B cell (primary cell): ENCODE results near the gene NSUN6. TPM values are rescaled to one million over a fixed set of nuclear protein-coding genes. Genes with fewer than 3 reads are reported as not detected.

Experiments
- ATAC-seq: fragments of 200-7000 bp; cut with Tn5 transposase; one replicate; pipeline ENCODE4 v1.10.0; 2021; ENCODE audit warnings: low read depth, mild to moderate bottlenecking, moderate number of reproducible peaks, moderate library complexity
- CTCF ChIA-PET: fragments of 350-600 bp; sonication (Branson Sonifier 250); formaldehyde crosslinking; loops from one replicate; lab custom pipeline; 2021; ENCODE audit warnings: antibody characterized with exemption, inconsistent platforms; lab: Charles Lee
- POLR2A ChIA-PET: fragments of 350-600 bp; sonication (Branson Sonifier 250); formaldehyde crosslinking; loops from one replicate; lab custom pipeline; 2021; ENCODE audit warnings: antibody characterized with exemption; lab: Charles Lee
- DNase-seq: peaks from one replicate; pipeline ENCODE4 v3.0.0; 2013
- H2AFZ ChIP-seq: 2 replicates; pipeline ENCODE4 v1.6.1; 2012; ENCODE audit warnings: mild to moderate bottlenecking, low read depth, low read length; ENCODE audit not compliant: insufficient read depth, poor library complexity, severe bottlenecking
- H3K27ac ChIP-seq, 2 donors: 1 replicate in 1 of 2; 2 replicates in 1 of 2; pipeline ENCODE4 v1.5.1; 2012 to 2013; ENCODE audit warnings: low read length in 2 of 2, mild to moderate bottlenecking in 2 of 2, moderate library complexity in 1 of 2
- H3K27me3 ChIP-seq, 4 experiments: fragments of 200-600 bp in 1 of 4; sonication (generic) in 1 of 4; replicated peaks in 1 of 4; 1 replicate in 2 of 4; 2 replicates in 2 of 4; pipeline versions ENCODE4 v1.6.1 to v1.7.0; 2013 to 2016; ENCODE audit warnings: low read length in 3 of 4, mild to moderate bottlenecking in 2 of 4, mixed read lengths in 1 of 4, moderate library complexity in 1 of 4; ENCODE audit not compliant: insufficient read depth in 4 of 4, control insufficient read depth in 3 of 4; ENCODE audit errors: control extremely low read depth in 1 of 4
- H3K36me3 ChIP-seq, 2 experiments: replicated peaks in 1 of 2; 1 replicate in 1 of 2; 2 replicates in 1 of 2; pipeline versions ENCODE4 v1.6.1 to v1.7.1; 2013; ENCODE audit warnings: low read length in 1 of 2; ENCODE audit not compliant: insufficient read depth in 2 of 2, control insufficient read depth in 1 of 2; ENCODE audit errors: control extremely low read depth in 1 of 2, extremely low read depth in 1 of 2
- H3K4me1 ChIP-seq, 2 donors: fragments of 200-600 bp in 1 of 2; sonication (generic) in 1 of 2; 1 replicate in 1 of 2; 2 replicates in 1 of 2; pipeline versions ENCODE4 v1.5.1 to v1.6.1; 2013 to 2017; ENCODE audit warnings: low read length in 2 of 2; ENCODE audit not compliant: control insufficient read depth in 2 of 2, insufficient read depth in 2 of 2
- H3K4me2 ChIP-seq: replicated peaks from 2 replicates; pipeline ENCODE3; 2012; ENCODE audit warnings: mild to moderate bottlenecking, low read depth, low read length; ENCODE audit not compliant: poor library complexity, severe bottlenecking
- H3K4me3 ChIP-seq, 5 experiments: fragments of 200-600 bp in 1 of 5; sonication (generic) in 1 of 5; 1 replicate in 3 of 5; 2 replicates in 2 of 5; pipeline versions ENCODE4 v1.5.1 to v1.7.0; 2011 to 2016; ENCODE audit warnings: low read length in 4 of 5, mild to moderate bottlenecking in 4 of 5, low read depth in 2 of 5, control low read depth in 1 of 5, moderate library complexity in 1 of 5; ENCODE audit not compliant: insufficient read depth in 1 of 5; ENCODE audit errors: control extremely low read depth in 1 of 5, extremely low read depth in 1 of 5
- H3K79me2 ChIP-seq: fragments of 200-600 bp; sonication (generic); one replicate; pipeline ENCODE4 v1.6.0; 2016; ENCODE audit warnings: low read length; ENCODE audit not compliant: control insufficient read depth, insufficient read depth
- H3K9ac ChIP-seq: fragments of 200-600 bp; sonication (generic); 2 replicates; pipeline ENCODE4 v1.6.1; 2017; ENCODE audit warnings: mild to moderate bottlenecking, low read length, moderate library complexity
- H3K9me3 ChIP-seq, 3 donors: one replicate each; pipeline versions ENCODE4 v1.6.1 to v1.7.1; 2013; ENCODE audit warnings: low read length in 2 of 3; ENCODE audit not compliant: control insufficient read depth in 2 of 3, insufficient read depth in 1 of 3; ENCODE audit errors: control extremely low read depth in 1 of 3
- H4K20me1 ChIP-seq: 2 replicates; pipeline ENCODE4 v1.6.0; 2012; ENCODE audit warnings: mild to moderate bottlenecking, low read length; ENCODE audit not compliant: insufficient read depth, control insufficient read depth, poor library complexity, severe bottlenecking
- H3K27ac Mint-ChIP-seq: one replicate; pipeline ENCODE4 v1.8.0; 2021; ENCODE audit warnings: mixed read lengths
- H3K27me3 Mint-ChIP-seq: one replicate; pipeline ENCODE4 v1.8.0; 2021; ENCODE audit warnings: mixed read lengths
- H3K4me1 Mint-ChIP-seq: one replicate; pipeline ENCODE4 v1.8.0; 2021; ENCODE audit warnings: mixed read lengths
- H3K4me3 Mint-ChIP-seq: one replicate; pipeline ENCODE4 v1.8.0; 2021; ENCODE audit warnings: mixed read lengths
- H3K9me3 Mint-ChIP-seq: one replicate; pipeline ENCODE4 v1.8.0; 2022; ENCODE audit warnings: mixed read lengths; ENCODE audit not compliant: insufficient read depth
- EZH2 ChIP-seq: IDR thresholded peaks from 2 replicates; pipeline ENCODE4 v1.6.1; 2012; ENCODE audit warnings: borderline replicate concordance, low read depth, mild to moderate bottlenecking, moderate library complexity, low read length; ENCODE audit not compliant: insufficient read depth, poor library complexity, severe bottlenecking
- WGBS: methylation state at CpG from one replicate; pipeline ENCODE4 v1.1.5; 2013; ENCODE audit warnings: missing lambda C conversion rate; ENCODE audit not compliant: insufficient coverage; 5-methylcytosine and 5-hydroxymethylcytosine counted together
- intact Hi-C: fragments of 100-400 bp; cut with micrococcal nuclease; formaldehyde crosslinking; loops from one replicate; pipeline ENCODE4 v1.10.0; 2022
- polyA plus RNA-seq: library from polyadenylated mRNA; depleted of rRNA; stranded (reverse); fragments of >200 nt; gene quantifications from 2 replicates; pipeline ENCODE4 v1.2.3, GENCODE V29; 2012
- total RNA-seq, 2 donors: library from RNA; stranded (reverse); fragments of 120-200 nt in 1 of 2; gene quantifications; 1 replicate in 1 of 2; 2 replicates in 1 of 2; pipeline versions ENCODE4 v1.2.3 to v1.2.4, GENCODE V29; 2013 to 2022
- TF ChIP-seq, protein P1 (sequence below): fragments of 200-600 bp; IDR thresholded peaks from one replicate; pipeline ENCODE4 v1.8.0; 2022; ENCODE audit warnings: antibody characterized with exemption, mild to moderate bottlenecking

Gene NSUN6
- total and polyA plus RNA-seq, 2 donors (not counting 1 experiment from before 2014, with no cell fraction given): 13.4 to 27.9 TPM

DNA sequence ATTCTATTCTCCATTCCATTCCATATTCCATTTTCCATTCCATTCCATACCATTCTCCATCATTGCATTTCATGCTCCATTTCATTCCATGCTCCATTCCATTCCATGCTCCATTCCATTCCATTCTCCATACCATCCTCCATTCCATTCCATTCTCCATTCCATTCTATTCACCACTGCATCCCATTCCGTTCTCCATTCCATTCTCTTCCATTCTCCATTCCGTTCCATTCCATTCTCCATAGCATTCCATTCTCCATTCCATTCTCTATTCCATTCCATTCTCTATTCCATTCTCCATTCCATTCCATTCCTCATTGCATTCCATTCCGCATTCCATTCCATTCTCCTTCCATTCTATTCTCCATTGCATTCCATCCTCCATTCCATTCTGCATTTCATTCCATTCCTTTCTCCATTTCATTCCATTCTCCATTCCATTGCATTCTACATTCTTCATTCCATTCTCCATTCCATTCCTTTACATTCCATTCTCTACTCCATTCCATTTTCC lies 84.0 kb downstream of the NSUN6 start:
- Histone ChIP-seq H2AFZ (no peak overlapping the region), H3K4me2 (no peak overlapping the region), H3K4me1 (no peaks in the 10 kb centered on the region), H3K27ac (no peak overlapping the region), H3K79me2 (no peaks in the 10 kb centered on the region), H3K27me3 (no peaks in the 10 kb centered on the region), H3K36me3 (peaks cover 0 to 2% of the 10 kb centered on the region in 2 experiments), H3K4me3 (no peak overlapping the region), H3K9me3 (peaks cover 14 to 91% (median 23%) of the 10 kb centered on the region in 3 donors), H3K9ac (no peak overlapping the region), H4K20me1 (no peaks in the 10 kb centered on the region)
- no peak overlapping the region for H3K4me3 Mint-ChIP-seq
- 97% methylated on average over 3 of the region's 3 CpGs for WGBS
- ATAC-seq (no peak), DNase-seq (no peak)
- H3K27me3 Mint-ChIP-seq: no peaks in the 10 kb centered on the region
- POLR2A ChIA-PET: no interaction called here
- H3K9me3 Mint-ChIP-seq: no peaks in the 10 kb centered on the region
- CTCF ChIA-PET: no interaction called here
- intact Hi-C loops: no loop called here
- TF ChIP-seq, protein P1, sequence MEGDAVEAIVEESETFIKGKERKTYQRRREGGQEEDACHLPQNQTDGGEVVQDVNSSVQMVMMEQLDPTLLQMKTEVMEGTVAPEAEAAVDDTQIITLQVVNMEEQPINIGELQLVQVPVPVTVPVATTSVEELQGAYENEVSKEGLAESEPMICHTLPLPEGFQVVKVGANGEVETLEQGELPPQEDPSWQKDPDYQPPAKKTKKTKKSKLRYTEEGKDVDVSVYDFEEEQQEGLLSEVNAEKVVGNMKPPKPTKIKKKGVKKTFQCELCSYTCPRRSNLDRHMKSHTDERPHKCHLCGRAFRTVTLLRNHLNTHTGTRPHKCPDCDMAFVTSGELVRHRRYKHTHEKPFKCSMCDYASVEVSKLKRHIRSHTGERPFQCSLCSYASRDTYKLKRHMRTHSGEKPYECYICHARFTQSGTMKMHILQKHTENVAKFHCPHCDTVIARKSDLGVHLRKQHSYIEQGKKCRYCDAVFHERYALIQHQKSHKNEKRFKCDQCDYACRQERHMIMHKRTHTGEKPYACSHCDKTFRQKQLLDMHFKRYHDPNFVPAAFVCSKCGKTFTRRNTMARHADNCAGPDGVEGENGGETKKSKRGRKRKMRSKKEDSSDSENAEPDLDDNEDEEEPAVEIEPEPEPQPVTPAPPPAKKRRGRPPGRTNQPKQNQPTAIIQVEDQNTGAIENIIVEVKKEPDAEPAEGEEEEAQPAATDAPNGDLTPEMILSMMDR: no peak
- no peak for TF ChIP-seq EZH2
- H3K27ac Mint-ChIP-seq: no peak overlapping the region
- H3K4me1 Mint-ChIP-seq: no peaks in the 10 kb centered on the region

DNA sequence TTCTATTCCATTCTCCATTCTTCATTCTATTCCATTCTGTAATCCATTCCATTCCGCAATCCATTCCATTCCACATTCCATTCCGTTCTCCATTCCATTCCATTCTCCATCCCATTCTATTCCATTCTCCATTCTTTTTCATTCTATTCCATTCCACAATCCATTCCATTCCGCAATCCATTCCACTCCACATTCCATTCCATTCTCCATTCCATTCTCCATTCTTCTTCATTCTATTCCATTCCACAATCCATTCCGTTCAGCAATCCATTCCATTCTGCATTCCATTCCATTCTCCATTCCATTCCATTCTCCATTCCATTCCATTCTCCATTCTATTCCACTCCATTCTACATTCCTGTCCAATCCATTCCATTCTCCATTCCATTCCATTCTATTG lies 85.2 kb downstream of the NSUN6 start:
- H3K4me3 ChIP-seq: no peak overlapping the region
- no peak overlapping the region for H3K9ac ChIP-seq
- no peak for TF ChIP-seq EZH2
- TF ChIP-seq, protein P1: no peak
- no peak overlapping the region for H3K4me3 Mint-ChIP-seq
- ATAC-seq (no peak), DNase-seq (no peak)
- H3K4me1 ChIP-seq: no peaks in the 10 kb centered on the region
- no peak overlapping the region for H3K27ac ChIP-seq
- H3K27ac Mint-ChIP-seq: no peak overlapping the region
- H3K9me3 ChIP-seq: peaks cover 14 to 93% (median 25%) of the 10 kb centered on the region in 3 donors
- CTCF ChIA-PET: no interaction called here
- intact Hi-C loops: no loop called here
- POLR2A ChIA-PET: no interaction called here
- H3K27me3 ChIP-seq: no peaks in the 10 kb centered on the region
- no peaks in the 10 kb centered on the region for H3K4me1 Mint-ChIP-seq
- no peaks in the 10 kb centered on the region for H4K20me1 ChIP-seq
- no peaks in the 10 kb centered on the region for H3K79me2 ChIP-seq
- H2AFZ ChIP-seq: no peak overlapping the region
- H3K36me3 ChIP-seq: peaks cover 0 to 5% of the 10 kb centered on the region in 2 experiments
- 97% methylated on average over 4 of the region's 4 CpGs for WGBS
- no peaks in the 10 kb centered on the region for H3K27me3 Mint-ChIP-seq
- H3K4me2 ChIP-seq: no peak overlapping the region
- H3K9me3 Mint-ChIP-seq: no peaks in the 10 kb centered on the region
